ENCODE results near the gene METTL22.

The METTL22 gene

DNA sequence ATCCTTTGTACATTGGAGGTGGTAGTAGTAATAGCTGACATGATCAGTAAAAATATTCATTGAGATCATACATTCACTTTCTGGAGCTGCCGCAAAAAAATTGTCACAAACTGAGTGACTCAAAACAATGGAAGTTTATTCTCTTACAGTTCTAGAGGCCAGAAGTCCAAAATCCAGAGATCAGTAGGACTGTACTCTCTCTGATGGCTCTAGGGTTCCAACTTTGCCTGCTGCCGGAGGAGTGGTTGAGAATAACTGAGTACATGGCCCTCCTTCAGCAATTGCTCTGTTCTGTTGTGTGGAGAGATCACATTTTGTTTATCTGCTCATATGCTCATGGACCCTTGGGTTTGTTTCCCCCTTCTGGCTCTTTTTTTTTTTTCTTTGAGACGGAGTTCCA, 76.5 kb downstream of the METTL22 start:
- H3K36me3 ChIP-seq (ENCODE audit: low read depth): no peaks in the 10 kb centered on the region
- H3K4me1 ChIP-seq (ENCODE audit: insufficient read depth, poor library complexity, severe bottlenecking): no peaks in the 10 kb centered on the region
- ATAC-seq (ENCODE audit: low read depth) (no peak), DNase-seq (ENCODE audit: low spot score) (no peak)
- H3K27ac ChIP-seq (ENCODE audit: poor library complexity, severe bottlenecking): no peak overlapping the region
- no peaks in the 10 kb centered on the region for H3K9me3 ChIP-seq (ENCODE audit: severe bottlenecking)
- no peak overlapping the region for H3K4me3 ChIP-seq (ENCODE audit: severe bottlenecking)
- no peak for TF ChIP-seq CTCF (IDR thresholded peaks at IDR 0.05; ENCODE audit: poor library complexity, severe bottlenecking)
- H3K27me3 ChIP-seq (ENCODE audit: insufficient read depth, poor library complexity, severe bottlenecking): no peaks in the 10 kb centered on the region
